IPS-NIHi7 (cell line): Measurements from ENCODE around the gene PSMB5.

Experiments used
- DNase-seq: peaks from one replicate; pipeline ENCODE4 v3.0.0; 2012; ENCODE audit warnings: mixed read lengths; ENCODE audit errors: extremely low spot score

Gene PSMB5

DNA sequence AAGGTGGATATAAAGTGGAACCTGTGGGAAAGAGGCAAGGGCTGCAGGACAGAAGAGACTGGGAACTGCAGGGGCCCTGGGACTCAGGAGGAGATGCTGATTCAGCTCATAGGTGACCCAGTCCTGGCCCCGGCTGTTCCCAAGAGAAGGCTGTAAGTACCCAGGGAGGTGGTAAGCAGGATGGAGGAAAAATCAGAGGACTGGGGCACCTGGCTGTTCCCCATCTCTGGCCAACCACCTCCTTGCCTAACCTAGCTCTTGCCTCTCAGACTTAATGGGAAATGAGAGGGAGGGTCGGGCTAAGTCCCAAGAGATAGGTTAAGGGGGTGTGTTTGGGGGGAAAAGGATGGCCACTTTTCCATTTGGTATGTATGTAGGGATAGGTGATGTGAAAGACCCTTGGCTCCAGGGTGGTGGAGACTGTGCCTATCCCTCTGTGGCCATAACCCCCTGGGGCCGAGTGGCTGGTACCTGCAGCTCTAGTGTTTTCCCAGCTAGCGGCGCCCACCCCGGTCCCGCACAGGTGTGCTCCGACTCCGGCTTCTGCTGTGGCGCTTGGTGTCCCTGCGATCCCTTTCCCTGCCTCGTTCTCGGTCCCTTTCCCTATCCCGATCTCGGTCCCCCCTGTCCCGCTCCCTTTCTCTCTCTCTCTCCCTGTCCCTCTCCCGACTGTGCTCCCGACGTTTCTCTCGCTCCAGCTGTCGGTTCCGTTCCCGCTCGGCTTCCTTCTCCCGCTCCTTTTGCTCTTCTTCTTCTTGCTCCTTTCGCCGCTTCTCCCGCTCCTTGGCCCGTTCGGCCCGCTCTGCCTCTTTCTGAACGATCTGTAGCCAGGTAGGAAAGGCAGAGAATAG, 24.2 kb upstream of the PSMB5 start:
- DNase-seq, result no peak

DNA sequence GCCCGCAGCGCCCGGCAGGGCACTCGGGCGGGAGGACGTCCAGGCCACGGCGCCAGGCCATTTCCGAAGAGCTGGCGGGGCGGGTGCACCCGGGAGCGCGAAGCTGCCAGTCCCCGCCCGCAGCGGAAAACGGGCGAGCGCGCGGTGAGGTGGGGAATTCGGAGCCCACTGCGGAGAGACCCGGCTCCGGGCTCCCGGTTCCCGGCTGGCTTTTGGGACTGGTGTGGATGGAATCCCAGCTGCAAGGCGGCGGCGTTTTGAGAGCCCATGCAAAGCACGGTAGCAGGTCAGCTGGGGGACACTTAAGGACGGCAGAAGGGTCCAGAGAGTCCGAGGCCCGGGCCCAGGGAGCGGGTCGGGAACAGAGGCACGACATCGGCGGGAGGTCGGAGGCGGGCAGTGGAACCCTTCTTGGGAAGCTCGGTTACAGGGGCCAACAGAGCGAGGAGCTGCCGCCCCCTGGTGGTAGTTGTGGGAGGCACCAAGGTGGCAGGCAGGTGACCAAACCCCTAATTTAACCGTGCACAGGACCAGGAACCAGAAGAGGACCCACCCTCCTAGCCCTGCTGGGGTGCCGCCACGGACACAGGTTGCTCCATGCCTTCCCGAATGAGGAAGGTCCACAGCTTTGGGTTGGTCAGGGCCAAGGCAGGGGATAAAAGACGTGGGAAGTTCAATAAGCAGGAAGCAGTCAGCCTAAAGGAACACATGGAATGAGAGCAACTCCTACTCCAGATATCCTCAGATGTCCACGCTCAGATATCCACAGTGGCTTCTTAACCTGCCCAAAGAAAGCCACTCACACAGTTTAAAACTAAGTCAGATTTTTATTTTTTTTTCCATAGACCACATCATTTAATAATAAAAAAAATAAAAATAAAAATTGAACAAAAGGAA, 23.3 kb upstream of the PSMB5 start:
- DNase-seq, result peak; percentile 89

DNA sequence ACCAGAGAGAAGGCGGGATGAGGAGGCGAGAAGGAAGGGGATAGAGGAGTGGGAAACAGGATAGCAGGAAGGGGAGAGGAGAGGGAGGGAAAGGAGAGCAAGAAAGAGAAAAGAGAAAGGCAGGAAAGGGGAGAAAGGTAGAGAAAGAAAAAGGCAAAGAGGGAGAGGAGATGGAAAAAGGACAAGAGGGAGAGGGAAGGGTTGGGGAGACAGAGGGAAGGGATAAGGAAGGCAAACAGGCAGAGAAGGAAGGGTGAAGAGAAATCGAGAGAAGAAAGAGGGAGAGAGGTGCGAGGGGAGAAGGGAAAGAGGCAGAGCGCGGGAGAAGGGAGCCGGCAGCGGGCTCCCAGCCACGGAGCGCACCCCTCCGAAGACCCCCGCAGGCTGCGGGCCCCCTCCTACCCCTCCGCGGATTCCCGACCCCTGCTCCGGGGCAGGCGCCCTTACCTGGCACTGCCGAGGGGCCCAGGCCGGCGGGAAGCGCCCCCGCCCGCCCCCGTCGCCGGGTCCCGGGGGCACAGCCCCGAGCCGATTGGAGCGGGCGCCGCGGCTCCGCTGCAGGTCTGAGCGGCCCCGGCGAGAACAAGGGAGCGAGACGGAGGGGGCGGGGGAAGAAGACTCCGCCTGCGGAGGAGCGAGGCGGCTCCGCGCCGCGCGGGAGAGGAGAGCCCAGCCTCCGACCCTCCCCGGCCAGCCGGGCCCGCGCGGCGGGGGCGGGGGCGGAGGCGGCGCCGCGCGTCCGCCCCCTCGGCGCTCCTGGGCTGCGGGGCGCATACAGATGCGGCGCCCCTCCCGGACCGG, 22.5 kb upstream of the PSMB5 start, which contains the start of gene CDH24:
Gene CDH24 (minus strand): TSS at position 565 of the 801 bp plus-strand sequence. CDS start 1,787 bp downstream, outside the sequence.
- DNase-seq, result peak; percentile 80

GRCh38 chr14:23056145-23056955, 21.6 kb upstream of the PSMB5 start:
- DNase-seq, result peak; percentile 88

DNA sequence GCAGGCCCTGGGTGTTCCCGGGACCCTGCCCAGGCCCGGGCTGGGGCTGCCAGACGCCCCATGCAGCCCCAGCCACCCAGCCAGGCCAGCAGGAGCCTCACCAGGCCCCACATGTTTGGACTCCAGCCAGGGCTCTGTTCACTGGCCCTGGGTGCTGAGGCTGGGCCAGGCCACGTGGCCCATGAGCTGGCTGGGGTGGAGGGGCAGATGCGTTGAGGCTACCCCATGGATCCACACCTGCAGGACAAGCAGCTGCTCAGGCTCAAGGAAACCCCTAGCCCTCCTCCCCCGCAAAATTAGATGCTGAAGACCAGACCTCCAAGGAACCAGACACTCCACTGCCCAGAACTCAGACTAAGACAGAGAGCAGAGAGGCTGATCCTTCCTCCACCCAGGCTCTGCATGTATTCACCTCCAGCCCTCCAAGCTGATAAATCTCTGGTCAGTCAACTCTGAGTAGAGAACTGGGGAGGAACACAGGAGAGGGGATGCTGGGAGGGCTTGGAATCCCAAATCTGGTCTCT, 21.0 kb upstream of the PSMB5 start:
- no peak for DNase-seq

DNA sequence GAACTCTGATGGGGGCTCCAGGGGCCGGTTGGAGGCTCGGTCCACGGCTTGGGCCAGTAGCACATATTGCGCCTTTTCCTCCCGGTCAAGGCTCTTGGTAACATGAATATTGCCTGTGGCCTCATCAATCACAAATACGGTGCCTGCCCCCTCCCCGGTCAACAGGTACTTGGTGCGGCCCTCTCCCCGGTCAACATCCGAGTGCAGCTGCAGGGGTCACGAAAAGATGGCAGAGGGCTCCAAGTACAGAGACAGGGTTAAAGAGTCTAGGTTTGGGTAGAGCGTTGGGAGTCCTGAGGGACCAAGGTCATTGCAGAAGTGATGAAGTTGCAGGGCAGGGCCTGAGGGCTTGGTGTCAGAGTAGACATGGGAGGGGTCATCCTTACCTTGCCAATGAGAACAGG, 20.4 kb upstream of the PSMB5 start:
- DNase-seq, result no peak

- no peak for DNase-seq
Measured at GRCh38 chr14:23054000-23054811, 19.5 kb upstream of the PSMB5 start.

- DNase-seq, result no peak
Measured at GRCh38 chr14:23053426-23053825, 18.7 kb upstream of the PSMB5 start.

- no peak for DNase-seq
Measured at GRCh38 chr14:23052671-23053070, 18.0 kb upstream of the PSMB5 start.

DNA sequence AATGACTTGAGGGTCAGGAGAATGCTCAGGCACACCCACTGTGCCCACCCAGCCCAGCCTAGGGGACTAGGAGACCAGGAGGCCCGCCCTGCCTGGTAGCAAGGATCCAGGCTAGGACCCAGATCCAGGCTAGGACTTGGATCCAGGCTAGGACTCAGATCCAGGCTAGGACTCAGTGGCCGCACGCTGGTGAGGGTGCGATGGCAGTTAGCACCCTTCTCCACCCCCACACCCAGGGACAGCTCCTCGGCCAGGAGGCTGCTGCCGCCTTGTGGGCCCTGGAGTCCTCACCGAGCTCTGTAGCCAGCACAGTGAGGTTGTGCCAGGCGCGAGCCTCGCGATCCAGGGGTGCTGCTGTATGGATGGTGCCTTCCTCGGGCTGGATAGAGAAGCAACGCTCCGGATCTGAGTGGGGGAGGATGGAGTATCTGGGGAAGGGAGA, 17.5 kb upstream of the PSMB5 start:
- peak; percentile 72 for DNase-seq

GRCh38 chr14:23051141-23052057, 16.7 kb upstream of the PSMB5 start:
- DNase-seq, result no peak

- DNase-seq, result no peak
Measured at GRCh38 chr14:23049011-23049410, 14.3 kb upstream of the PSMB5 start.

GRCh38 chr14:23047751-23048693, 13.3 kb upstream of the PSMB5 start:
- no peak for DNase-seq

GRCh38 chr14:23047034-23047634, 12.4 kb upstream of the PSMB5 start:
- no peak for DNase-seq

DNA sequence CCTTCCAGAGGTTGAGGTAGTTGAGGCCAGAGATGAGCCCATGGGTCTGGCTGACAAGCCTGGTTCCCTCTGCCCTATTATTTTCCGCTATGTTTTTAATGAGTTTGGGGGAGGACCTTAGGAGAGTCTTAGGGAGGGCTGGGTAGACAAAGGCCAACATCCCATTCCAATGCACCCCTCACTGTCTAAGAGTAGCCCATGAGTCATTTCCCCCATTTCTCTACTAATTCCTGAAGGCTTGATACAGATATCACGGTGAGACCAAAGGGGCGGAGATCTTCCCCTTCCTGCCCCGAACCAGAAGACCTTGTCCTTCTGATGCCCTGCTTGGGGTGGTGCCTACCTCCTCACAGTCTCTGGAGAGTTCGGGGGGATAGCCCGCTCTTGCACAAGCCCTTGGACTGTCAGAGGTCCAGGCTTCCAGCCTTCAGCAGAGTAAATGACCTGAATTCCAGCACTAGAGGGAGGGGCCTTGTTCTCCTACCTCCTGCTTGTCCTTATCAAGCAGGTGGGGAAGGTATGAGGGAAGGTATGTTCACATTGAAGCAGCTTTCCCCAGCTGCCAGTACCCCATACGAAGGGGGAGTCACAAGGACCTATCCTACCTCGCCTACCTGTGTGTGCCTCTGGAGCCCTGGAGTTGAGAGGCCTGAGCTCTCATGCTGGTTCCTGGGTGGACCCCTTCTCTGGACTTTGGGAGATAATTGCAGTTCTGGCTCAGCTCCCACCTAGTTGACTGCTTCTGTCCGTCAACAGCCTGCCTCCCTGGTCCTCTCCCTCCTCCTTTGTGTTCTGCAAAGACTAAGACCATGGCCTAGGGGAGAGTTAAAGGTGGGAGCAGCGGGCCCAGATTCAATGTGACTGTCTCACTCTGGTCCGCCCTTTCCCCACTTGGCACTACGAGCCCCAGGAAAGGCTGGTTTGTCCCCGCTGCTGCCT, 11.0 kb upstream of the PSMB5 start:
- DNase-seq, result no peak

DNA sequence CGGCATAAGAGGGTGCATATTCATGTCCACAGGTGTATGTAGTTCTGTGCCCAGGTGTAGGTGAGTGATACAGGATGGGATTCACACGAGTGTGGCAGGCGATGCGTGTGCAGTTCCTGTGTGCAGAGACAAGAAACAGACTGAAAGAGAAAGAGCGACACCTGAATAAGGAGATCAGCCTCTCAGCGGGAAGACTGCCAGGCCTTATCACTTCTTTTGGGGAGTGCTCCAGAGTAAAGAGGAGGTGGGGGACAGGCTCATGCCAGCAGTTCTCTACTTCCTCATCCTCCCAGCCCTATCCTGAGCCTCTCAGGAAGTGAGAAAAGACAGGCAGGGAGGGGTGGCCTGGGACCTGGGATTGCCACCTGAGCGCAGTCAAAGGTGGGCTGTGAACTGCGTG, 10.1 kb upstream of the PSMB5 start:
- DNase-seq, result no peak
